Measurements from ENCODE around the gene EHBP1L1. TPM values are rescaled to one million over a fixed set of nuclear protein-coding genes. Genes with fewer than 3 reads are reported as not detected.

Gene EHBP1L1
- total RNA-seq, 1 experiment from 2014 or later, result 4.7 TPM

- Histone ChIP-seq H3K4me3 (ENCODE audit: insufficient read depth, low read depth, low read length) (peak overlapping the region; percentile 27), H3K36me3 (replicated peaks; ENCODE audit: control insufficient read depth, insufficient read depth, low read length) (no peaks in the 10 kb centered on the region), H3K27me3 (ENCODE audit: control insufficient read depth, insufficient read depth, low read length) (peaks cover 38% of the 10 kb centered on the region)
- DNase-seq, result no peak
Observed at GRCh38 chr11:65576232-65576866, 496 bp downstream of the EHBP1L1 start.

- no peak for DNase-seq
- Histone ChIP-seq H3K4me3 (ENCODE audit: insufficient read depth, low read depth, low read length) (no peak overlapping the region), H3K27me3 (ENCODE audit: control insufficient read depth, insufficient read depth, low read length) (peaks cover 38% of the 10 kb centered on the region), H3K36me3 (replicated peaks; ENCODE audit: control insufficient read depth, insufficient read depth, low read length) (no peaks in the 10 kb centered on the region)
Observed at GRCh38 chr11:65576867-65577755, 1.3 kb downstream of the EHBP1L1 start.

DNA sequence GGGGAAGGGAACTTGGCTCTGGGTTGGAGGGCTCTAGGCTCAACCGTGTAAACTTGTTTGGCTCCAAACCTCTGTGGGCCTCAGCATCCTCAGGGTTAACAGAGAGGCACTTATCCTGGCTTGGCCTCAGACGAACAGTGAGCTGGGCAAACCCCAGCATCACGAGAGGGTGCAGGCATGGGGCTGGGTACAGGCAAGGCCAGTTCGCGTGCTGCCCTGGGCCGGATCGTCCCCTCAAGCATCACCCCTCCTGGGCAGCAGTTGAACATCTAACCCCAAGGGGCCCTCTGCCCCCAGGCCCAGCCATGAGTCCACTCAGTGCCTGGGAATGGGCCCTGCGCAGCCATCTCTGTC lies 1.9 kb downstream of the EHBP1L1 start:
- no peak overlapping the region for H3K4me3 ChIP-seq (ENCODE audit: insufficient read depth, low read depth, low read length)
- H3K36me3 ChIP-seq (replicated peaks; ENCODE audit: control insufficient read depth, insufficient read depth, low read length), result no peaks in the 10 kb centered on the region
- H3K27me3 ChIP-seq (ENCODE audit: control insufficient read depth, insufficient read depth, low read length), result peaks cover 42% of the 10 kb centered on the region
- DNase-seq, result no peak

DNA sequence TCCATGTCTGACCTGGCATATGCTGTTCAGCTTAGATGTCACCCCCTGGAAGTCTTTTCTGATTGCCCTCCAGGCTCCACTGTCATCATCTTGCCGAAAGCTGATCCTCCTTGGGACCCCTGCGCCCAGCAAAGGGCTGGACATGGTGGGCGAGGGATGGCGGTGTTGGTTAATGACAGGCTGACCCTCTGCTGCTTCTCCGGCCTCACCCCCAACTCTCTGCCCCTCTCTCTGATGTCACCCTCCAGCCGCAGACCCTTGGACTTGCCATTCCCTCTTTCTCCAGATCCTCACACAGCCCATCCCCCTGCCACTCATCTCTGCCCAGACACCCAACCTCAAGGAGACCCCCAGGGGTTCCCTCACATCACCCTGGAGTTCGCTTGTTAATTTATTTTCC lies 2.3 kb downstream of the EHBP1L1 start:
- no peaks in the 10 kb centered on the region for H3K36me3 ChIP-seq (replicated peaks; ENCODE audit: control insufficient read depth, insufficient read depth, low read length)
- H3K27me3 ChIP-seq (ENCODE audit: control insufficient read depth, insufficient read depth, low read length), result peaks cover 40% of the 10 kb centered on the region
- no peak overlapping the region for H3K4me3 ChIP-seq (ENCODE audit: insufficient read depth, low read depth, low read length)
- DNase-seq, result no peak

DNA sequence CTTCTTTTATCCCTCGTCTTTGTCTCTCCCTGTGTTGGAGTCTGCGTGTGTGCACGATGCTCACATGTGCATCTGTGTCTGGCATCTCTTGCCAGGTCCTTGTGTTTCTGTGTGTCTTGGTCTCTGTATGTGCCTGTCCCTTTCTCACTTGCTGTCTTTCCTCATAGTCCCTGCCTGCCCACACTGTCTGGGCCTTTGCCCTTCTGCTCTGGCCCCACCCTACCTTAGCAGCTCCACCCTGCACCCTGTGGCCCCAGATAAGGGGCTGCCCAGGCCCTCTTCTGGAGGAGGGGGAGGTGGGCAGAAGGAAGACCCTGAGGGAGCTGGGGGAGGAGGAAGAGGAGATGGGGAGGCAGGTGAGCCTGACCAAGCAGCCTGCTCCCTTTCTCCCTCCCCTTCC lies 2.8 kb downstream of the EHBP1L1 start:
- no peak for DNase-seq
- Histone ChIP-seq H3K27me3 (ENCODE audit: control insufficient read depth, insufficient read depth, low read length) (peaks cover 45% of the 10 kb centered on the region), H3K4me3 (ENCODE audit: insufficient read depth, low read depth, low read length) (no peak overlapping the region), H3K36me3 (replicated peaks; ENCODE audit: control insufficient read depth, insufficient read depth, low read length) (no peaks in the 10 kb centered on the region)

GRCh38 chr11:65579291-65579690 lies 3.4 kb downstream of the EHBP1L1 start:
- DNase-seq, result no peak
- H3K36me3 ChIP-seq (replicated peaks; ENCODE audit: control insufficient read depth, insufficient read depth, low read length), result no peaks in the 10 kb centered on the region
- H3K4me3 ChIP-seq (ENCODE audit: insufficient read depth, low read depth, low read length), result no peak overlapping the region
- peaks cover 51% of the 10 kb centered on the region for H3K27me3 ChIP-seq (ENCODE audit: control insufficient read depth, insufficient read depth, low read length)

DNA sequence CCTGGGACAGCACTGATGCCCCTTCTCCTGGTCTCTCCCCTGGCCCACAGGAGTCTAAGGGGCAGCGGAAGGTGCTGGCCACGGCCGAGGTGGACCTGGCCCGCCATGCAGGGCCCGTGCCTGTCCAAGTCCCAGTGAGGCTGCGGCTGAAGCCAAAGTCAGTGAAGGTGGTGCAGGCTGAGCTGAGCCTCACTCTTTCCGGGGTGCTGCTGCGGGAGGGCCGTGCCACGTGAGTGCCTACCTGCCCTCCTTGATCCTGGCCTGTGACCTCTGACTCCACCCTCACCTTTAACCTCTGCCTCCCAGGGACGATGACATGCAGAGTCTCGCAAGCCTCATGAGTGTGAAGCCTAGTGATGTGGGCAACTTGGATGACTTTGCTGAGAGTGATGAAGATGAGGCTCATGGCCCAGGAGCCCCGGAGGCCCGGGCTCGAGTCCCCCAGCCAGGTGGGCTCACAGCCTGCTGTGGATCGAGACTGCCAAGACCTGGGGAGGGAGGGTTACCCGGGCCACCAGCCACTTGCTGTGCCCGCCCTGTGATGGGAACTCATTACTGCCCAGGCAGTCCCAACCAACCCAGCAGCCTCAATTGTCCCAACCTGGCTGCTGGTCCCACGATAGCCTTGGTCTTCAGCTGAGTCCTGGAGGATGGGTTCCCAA lies 4.3 kb downstream of the EHBP1L1 start:
- peaks cover 53% of the 10 kb centered on the region for H3K27me3 ChIP-seq (ENCODE audit: control insufficient read depth, insufficient read depth, low read length)
- H3K4me3 ChIP-seq (ENCODE audit: insufficient read depth, low read depth, low read length), result no peak overlapping the region
- peak; percentile 49 for DNase-seq
- H3K36me3 ChIP-seq (replicated peaks; ENCODE audit: control insufficient read depth, insufficient read depth, low read length), result no peaks in the 10 kb centered on the region

GRCh38 chr11:65580756-65581155 lies 4.9 kb downstream of the EHBP1L1 start:
- H3K4me3 ChIP-seq (ENCODE audit: insufficient read depth, low read depth, low read length), result no peak overlapping the region
- no peaks in the 10 kb centered on the region for H3K36me3 ChIP-seq (replicated peaks; ENCODE audit: control insufficient read depth, insufficient read depth, low read length)
- peaks cover 52% of the 10 kb centered on the region for H3K27me3 ChIP-seq (ENCODE audit: control insufficient read depth, insufficient read depth, low read length)
- peak; percentile 35 for DNase-seq

- no peak overlapping the region for H3K4me3 ChIP-seq (ENCODE audit: insufficient read depth, low read depth, low read length)
- no peak for DNase-seq
- H3K27me3 ChIP-seq (ENCODE audit: control insufficient read depth, insufficient read depth, low read length), result peaks cover 51% of the 10 kb centered on the region
- no peaks in the 10 kb centered on the region for H3K36me3 ChIP-seq (replicated peaks; ENCODE audit: control insufficient read depth, insufficient read depth, low read length)
Observed at GRCh38 chr11:65581928-65582327, 6.1 kb downstream of the EHBP1L1 start.

DNA sequence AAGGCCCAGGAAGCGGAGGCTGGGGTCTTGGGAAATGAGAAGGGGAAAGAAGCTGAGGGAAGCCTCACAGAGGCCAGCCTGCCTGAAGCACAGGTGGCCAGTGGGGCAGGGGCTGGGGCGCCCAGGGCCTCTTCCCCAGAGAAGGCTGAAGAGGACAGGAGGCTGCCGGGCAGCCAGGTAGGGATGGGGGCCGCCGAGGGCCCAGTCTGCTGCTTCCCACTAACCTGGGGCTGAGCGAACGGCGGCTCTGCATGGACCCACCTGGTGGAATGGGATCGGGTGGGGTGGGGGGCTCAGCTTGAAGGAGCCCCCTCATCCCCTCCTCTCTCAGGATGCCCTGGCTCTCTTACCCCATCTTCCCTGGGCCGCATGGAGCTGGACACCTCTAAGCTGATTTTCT lies 7.7 kb downstream of the EHBP1L1 start:
- peak; percentile 56 for DNase-seq
- no peak overlapping the region for H3K4me3 ChIP-seq (ENCODE audit: insufficient read depth, low read depth, low read length)
- H3K36me3 ChIP-seq (replicated peaks; ENCODE audit: control insufficient read depth, insufficient read depth, low read length), result no peaks in the 10 kb centered on the region
- peaks cover 41% of the 10 kb centered on the region for H3K27me3 ChIP-seq (ENCODE audit: control insufficient read depth, insufficient read depth, low read length)

- no peak overlapping the region for H3K4me3 ChIP-seq (ENCODE audit: insufficient read depth, low read depth, low read length)
- no peaks in the 10 kb centered on the region for H3K36me3 ChIP-seq (replicated peaks; ENCODE audit: control insufficient read depth, insufficient read depth, low read length)
- no peak for DNase-seq
- peaks cover 41% of the 10 kb centered on the region for H3K27me3 ChIP-seq (ENCODE audit: control insufficient read depth, insufficient read depth, low read length)
Observed at GRCh38 chr11:65584106-65584505, 8.3 kb downstream of the EHBP1L1 start.

DNA sequence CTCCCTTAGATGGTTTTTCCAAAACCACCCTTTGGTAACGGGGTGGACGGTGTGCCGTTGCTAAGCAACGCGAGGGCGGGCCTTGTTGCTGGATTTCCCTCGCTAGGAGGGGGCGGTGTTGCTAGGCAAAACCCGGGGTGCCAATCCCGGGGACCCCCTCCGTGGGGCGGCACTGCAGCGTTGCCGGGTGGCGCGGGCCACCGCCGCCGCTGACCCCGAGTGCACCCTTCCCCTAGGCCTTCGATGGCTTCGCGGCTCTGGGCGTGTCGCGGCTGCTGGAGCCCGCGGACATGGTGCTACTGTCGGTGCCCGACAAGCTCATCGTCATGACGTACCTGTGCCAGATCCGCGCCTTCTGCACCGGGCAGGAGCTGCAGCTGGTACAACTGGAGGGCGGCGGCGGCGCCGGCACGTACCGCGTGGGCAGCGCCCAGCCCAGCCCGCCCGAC lies 8.9 kb downstream of the EHBP1L1 start:
- DNase-seq, result peak; percentile 81
- Histone ChIP-seq H3K4me3 (ENCODE audit: insufficient read depth, low read depth, low read length) (peak overlapping the region; percentile 2; the same call in 1 of the 2 replicates), H3K27me3 (ENCODE audit: control insufficient read depth, insufficient read depth, low read length) (peaks cover 40% of the 10 kb centered on the region), H3K36me3 (replicated peaks; ENCODE audit: control insufficient read depth, insufficient read depth, low read length) (no peaks in the 10 kb centered on the region)

DNA sequence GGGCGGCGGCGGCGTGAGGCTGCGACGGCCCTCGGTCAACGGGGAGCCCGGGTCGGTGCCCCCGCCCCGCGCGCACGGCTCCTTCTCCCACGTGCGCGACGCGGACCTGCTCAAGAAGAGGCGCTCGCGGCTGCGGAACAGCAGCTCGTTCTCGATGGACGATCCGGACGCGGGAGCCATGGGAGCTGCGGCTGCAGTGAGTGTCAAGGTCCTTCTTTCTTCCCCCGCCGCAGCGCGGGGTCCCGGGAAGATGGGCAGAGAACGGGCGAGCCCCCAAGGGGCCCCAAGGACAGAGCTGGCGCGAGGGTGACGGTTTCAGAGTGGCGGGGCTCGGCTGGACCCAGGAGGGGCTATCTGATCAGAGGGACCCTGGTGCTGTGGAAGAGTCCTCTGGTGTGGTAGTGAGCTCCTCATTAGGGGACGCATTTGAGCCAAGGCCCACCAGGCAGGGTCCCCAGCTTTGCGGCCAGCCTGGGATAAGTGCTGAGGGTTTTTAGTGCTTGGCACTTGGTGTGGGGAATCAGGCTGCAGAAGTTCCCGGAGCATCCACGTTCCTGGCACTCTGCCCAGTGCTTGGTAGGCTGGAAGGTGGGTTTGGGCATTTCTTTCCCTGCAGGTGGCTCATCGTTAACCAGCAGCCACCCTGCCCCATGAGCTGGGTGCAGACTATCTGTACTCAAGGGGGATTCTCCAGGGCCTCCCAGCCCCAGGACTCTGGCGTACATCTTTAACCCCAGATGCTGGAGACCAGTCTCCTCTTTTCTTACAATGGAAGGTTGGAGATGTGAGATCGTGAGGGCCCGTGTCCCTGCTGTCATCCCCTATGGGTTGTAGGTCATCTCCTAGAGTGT lies 9.8 kb downstream of the EHBP1L1 start:
- Histone ChIP-seq H3K36me3 (replicated peaks; ENCODE audit: control insufficient read depth, insufficient read depth, low read length) (no peaks in the 10 kb centered on the region), H3K27me3 (ENCODE audit: control insufficient read depth, insufficient read depth, low read length) (peaks cover 44% of the 10 kb centered on the region), H3K4me3 (ENCODE audit: insufficient read depth, low read depth, low read length) (no peak overlapping the region)
- DNase-seq, result peak; percentile 70

GRCh38 chr11:65586247-65586630 lies 10.4 kb downstream of the EHBP1L1 start:
- Histone ChIP-seq H3K4me3 (ENCODE audit: insufficient read depth, low read depth, low read length) (no peak overlapping the region), H3K27me3 (ENCODE audit: control insufficient read depth, insufficient read depth, low read length) (peaks cover 46% of the 10 kb centered on the region), H3K36me3 (replicated peaks; ENCODE audit: control insufficient read depth, insufficient read depth, low read length) (no peaks in the 10 kb centered on the region)
- no peak for DNase-seq

Measured in H7 (cell line).